Stimulated activated CD8-positive, alpha-beta memory T cell treated with anti-CD3 and anti-CD28 coated beads, Interleukin-4, amount 100 ng/mL, for 48 hours (primary cell): ENCODE data around the gene SLX9.

Experiments
- DNase-seq: peaks from one replicate; pipeline ENCODE4 v3.0.0-alpha.2; 2020

Gene SLX9

DNA sequence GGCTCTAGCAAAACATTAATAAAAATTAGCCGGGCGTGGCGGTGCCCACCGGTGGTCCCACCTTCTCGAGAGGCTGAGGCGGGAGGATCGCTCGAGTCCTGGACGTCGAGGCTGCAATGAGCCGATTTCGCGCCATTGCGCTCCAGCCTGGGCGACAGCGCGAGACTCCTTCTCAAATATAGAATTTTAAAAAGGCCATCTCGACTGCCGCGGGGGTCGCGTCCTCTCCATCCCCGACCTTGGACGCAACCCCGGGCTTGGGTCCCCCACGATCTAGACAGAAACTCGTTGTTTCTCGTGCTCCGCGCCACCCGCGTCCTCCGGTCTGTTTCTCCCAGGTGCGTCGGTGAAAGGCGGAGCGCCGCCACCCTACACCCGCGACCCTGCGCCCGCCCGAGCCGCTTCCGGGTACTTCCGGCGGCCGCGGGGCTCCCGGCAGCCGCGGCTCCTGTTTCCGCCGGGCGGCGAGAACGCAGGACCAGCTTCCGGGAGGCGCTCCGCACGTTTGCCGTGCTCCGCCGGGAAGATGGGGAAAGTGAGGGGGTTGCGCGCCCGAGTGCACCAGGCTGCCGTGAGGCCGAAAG, at the start of gene SLX9:
Gene SLX9, plus strand, starts transcription at position 498 of the 584 bp plus-strand sequence. Its CDS starts 29 bp downstream, at position 527.
- peak; percentile 86 for DNase-seq

GRCh38 chr21:44890338-44890931, 49.4 kb upstream of the SLX9 start:
- no peak for DNase-seq

DNA sequence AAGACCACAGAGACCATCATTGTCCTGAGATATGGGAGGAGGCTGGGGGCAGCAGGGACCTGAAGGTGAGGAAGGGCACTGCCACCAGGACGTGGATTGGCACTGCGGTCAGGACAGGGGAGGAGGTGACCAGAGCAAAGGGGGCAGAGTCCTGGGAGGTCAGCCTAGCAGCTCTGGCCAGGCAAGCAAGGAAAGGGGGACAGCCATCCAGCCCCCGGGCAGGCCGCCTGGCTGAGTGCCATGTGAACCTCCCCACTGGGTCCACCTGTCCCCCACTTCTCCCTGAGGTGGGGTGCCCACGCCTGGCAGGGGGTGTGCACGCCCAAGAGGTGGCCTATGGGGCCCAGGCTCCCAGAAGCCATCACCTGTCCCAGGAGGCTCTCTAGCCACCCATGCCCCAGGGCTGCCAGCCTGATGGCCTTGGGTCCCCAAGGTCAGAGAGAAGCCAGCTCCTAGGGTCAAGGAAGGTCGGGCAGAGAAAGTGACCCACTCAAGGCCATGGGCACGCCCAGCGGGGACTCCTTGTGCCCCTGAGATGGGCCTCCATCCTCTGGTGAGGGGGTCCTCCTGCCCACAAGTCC, 48.8 kb upstream of the SLX9 start:
- DNase-seq, result no peak

DNA sequence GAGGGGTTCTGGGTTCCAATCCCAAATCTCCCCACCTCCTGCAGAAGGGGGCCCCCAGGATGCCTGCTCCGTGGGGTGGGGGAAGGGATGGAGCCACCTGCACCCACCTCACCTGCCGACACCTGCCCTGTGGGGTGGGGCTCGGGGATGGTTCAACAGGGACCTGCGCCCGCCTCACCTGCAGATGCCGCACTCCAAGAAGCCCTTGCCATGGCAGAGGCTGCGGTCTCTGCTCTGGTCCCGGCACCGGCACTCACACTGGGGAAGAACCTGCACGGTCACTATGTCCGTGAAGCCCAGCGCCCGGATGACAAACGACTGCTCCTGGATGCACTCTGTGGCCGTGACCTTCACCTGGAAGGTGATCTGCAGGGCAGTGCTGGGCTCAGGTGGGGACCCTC, 48.2 kb upstream of the SLX9 start:
- DNase-seq, result no peak

DNA sequence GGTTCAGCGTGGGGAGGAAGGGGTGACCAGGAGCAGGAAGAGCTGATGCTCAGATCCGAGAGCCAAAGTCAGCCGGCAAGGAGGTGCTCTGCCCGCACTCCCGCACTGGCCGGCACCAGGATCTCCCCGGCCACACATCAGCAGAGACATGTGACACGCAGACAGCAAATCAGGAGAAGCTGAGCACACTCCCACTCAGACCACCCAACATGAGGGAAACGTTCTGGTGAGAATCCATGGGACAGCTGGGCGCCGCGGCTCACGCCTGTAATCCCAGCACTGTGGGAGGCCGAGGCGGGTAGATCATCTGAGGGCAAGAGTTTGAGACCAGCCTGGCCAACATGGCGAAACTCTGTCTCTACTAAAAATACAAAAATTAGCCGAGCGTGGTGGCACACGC, 47.7 kb upstream of the SLX9 start:
- no peak for DNase-seq

- peak; percentile 89 for DNase-seq
Observed at GRCh38 chr21:44892536-44893277, 47.1 kb upstream of the SLX9 start.

DNA sequence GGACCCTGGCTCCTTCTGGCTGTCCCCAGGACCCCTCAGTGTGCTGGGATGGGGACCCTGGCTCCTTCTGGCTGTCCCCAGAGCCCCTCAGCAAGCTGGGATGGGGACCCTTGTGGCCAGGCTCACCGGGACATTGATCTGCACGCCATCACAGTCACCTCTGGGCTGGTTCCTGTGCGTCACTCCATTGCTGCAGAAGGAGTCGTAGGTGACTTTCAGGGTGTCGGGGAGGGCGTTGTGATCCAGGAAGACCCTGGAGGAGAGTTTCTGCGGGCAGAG, 46.6 kb upstream of the SLX9 start:
- no peak for DNase-seq

DNA sequence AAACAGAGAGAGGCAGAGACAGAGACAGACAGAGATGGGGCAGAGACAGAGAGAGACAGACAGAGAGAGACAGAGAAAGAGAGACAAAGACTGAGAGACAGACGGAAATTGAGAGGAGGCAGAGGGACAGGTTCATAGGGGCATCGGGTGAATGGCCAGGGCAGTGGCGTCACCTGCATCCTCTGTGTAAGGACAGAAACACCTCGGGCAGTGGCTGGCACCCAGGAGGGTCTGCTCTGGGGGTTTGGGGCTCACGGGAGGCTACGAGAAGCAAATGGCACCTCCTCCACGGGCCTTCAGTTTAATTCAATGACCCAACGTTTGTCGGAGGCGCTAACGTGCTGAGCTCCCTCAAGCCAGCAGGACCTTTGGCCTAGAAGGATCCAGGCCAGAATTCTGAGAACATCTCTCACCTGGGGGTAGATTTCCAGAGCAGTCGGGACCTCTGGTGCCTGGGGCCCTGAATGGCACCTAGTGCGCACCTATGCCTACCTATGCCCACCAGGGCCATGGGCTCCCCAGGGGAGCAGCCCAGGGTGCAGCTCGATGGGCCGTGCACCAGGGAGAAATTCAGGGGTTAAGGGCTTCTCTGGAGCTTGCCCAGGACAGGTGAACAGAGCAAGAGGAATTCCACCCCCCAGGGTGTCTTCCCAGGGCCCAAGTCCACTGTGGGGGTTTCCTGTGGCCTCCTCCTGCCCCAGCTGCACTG, 45.7 kb upstream of the SLX9 start:
- DNase-seq, result no peak

GRCh38 chr21:44894687-44895302, 45.0 kb upstream of the SLX9 start:
- DNase-seq, result no peak

GRCh38 chr21:44895859-44896258, 44.0 kb upstream of the SLX9 start:
- DNase-seq, result no peak

DNA sequence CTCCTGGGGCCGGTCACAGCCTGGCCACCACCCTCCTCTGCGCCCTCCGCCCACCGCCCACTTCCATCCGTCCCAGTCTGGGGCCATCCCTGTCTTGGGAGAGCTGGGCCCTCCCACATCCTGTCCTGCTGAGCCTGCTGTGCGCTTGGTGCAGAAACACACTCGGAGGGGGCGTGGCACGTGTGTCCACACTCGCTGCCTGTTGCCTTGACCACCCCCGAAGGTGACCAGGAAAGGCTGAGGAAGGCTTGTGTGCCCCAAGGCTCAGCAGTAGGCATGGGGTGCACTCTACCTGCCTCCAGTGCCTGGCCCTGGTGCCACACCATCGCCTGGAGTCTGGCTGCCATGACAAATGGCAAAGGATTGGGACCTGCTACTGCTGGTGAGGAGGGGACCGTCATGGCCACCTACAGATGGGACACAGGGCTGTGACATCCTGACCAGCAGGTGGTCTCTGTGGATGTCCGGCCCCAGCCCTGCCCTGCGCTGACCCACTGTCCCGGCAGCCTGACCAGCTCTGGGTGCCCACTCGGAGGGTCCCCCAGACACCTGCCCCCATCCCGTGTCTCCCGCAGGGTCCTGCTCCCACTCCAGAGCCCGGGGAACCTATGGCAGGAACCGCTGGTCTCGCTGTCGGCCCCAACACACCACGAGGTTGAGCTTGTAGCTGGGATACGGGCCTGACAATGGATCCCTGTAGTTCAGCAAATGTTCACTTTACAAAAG, 43.1 kb upstream of the SLX9 start:
- DNase-seq, result no peak

- DNase-seq, result no peak
Observed at GRCh38 chr21:44897326-44898010, 42.4 kb upstream of the SLX9 start.

DNA sequence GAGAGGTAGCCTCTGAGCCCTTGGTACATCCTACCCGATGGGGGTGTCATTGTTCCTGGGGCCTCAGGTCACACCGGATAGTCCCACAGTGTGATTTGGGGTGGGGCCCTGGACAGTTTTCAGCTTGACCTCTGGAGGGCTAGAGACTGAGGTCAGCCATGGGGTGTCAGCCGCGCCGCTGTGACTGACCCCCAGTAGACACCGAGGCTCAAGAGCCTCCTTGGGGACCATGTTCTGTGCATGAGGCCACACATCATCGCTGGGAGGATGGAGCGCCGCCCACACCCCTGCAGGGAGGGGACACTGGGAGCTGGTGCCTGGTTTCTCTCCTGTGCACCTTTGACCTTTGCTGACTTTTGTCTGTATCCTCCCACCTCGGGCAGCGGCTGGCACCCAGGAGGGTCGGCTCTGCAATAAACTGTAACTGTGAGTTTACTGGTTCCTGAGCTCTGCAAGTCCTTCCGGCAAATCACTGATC, 41.8 kb upstream of the SLX9 start:
- no peak for DNase-seq

- no peak for DNase-seq
Observed at GRCh38 chr21:44898851-44899767, 40.7 kb upstream of the SLX9 start.

- no peak for DNase-seq
Observed at GRCh38 chr21:44899768-44900558, 39.9 kb upstream of the SLX9 start.

DNA sequence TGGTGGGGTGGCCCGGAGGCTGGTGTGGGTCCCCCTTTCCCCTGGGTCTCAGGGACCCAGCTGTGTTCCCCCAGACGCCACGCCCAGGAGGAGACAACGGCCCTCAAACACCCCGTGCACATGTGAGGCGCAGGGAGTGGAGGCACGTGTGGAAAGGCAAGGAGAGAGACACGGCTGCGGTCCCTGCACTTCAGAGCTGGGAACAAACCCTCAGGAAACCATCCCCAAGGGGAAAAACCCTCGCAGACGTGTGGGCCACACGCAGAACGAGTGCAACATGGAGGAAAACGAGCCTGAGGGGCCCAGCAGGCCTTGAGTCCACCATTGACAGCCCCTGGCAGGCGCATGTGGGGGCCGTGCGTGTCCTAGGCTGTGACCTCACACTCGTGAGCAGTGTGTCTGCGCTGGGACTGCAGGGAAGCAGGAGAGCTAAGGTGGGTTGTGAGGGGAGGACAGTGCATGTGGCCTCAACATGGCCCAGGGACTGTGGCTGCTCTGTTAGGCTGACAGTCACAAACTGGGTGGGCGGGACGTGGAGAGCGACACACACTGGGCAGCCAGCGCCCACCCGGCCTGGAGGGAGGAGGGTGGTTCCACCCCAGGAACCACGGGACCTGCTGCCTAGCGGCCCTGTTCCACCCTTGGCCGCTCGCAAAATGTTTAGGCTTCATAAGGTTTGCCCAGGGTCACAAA, 39.1 kb upstream of the SLX9 start:
- DNase-seq, result no peak

DNA sequence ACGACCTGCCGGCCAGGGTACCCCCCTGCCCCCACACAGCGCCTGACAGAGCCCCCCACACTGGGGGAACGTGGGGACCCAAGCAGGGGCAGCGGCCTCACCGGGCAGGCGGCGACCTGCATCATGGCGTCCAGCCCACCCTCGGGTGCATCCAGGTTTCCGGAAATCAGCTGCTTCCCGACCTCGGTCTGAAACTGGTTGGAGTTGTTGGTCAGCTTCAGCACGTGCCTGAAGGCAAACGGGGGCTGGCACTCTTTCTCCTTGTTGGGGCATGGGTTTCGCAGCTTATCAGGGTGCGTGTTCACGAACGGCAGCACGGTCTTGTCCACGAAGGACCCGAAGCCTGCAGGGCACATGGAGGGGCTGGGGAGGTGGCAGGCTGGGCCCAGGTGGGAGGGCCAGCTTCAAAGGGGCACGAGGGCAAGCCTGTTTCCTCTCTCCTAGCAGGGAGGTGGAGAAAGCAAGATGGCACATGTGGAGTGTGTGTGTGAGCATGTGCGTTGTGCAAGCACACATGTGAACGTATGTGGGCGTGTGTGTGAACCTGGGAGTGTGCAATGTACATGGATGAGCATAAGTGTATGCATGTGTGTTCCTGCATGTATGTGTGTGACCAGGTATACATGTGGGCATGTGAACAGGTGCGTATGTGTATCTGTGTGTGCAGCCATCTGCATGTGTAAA, 38.3 kb upstream of the SLX9 start:
- no peak for DNase-seq

- no peak for DNase-seq
Observed at GRCh38 chr21:44902268-44903049, 37.4 kb upstream of the SLX9 start.
